HL-60 (cell line): ENCODE data around the gene SH3BP5.

Source experiments
- CTCF ChIP-seq: IDR thresholded peaks from one replicate; pipeline ENCODE4 v1.5.1; 2011; ENCODE audit warnings: low read length, control low read depth, inconsistent platforms; ENCODE audit not compliant: insufficient read depth
- POLR2AphosphoS5 ChIP-seq: IDR thresholded peaks from 2 replicates; pipeline ENCODE4 v1.6.1; 2012; ENCODE audit warnings: low read depth
- SPI1 ChIP-seq: IDR thresholded peaks from 2 replicates; pipeline ENCODE4 v1.6.1; 2012; ENCODE audit warnings: low read depth, mild to moderate bottlenecking, borderline replicate concordance

- no peak for TF ChIP-seq CTCF
- TF ChIP-seq POLR2AphosphoS5, result no peak
- TF ChIP-seq SPI1, result no peak
Measured at GRCh38 chr3:15380980-15381890, 48.8 kb upstream of the SH3BP5 start.
